Liver (tissue), 9 donors: ENCODE measurements around the gene SAMD4A. TPM values are rescaled to one million over a fixed set of nuclear protein-coding genes. Genes with fewer than 3 reads are reported as not detected.

Experiments used
- DNase-seq: peaks from one replicate; pipeline ENCODE4 v3.0.0-alpha.2; 2017; ENCODE audit warnings: low spot score
- H3K27ac ChIP-seq, 2 donors: one replicate each; pipeline ENCODE4 v1.7.0; 2013; ENCODE audit warnings: inconsistent platforms in 2 of 2, low read length in 2 of 2, control low read depth in 1 of 2, low read depth in 1 of 2, mild to moderate bottlenecking in 1 of 2
- H3K27me3 ChIP-seq, 4 donors: one replicate each; pipeline versions ENCODE4 v1.6.1 to v1.7.0; 2013; ENCODE audit warnings: low read length in 3 of 4, inconsistent platforms in 1 of 4, mild to moderate bottlenecking in 1 of 4, moderate library complexity in 1 of 4; ENCODE audit not compliant: control insufficient read depth in 4 of 4, insufficient read depth in 4 of 4
- H3K36me3 ChIP-seq, 4 donors: one replicate each; pipeline versions ENCODE4 v1.6.1 to v1.7.0; 2013; ENCODE audit warnings: low read length in 3 of 4, mild to moderate bottlenecking in 3 of 4, low read depth in 1 of 4, moderate library complexity in 1 of 4; ENCODE audit not compliant: control insufficient read depth in 4 of 4, insufficient read depth in 3 of 4
- H3K4me1 ChIP-seq, 4 donors: one replicate each; pipeline versions ENCODE4 v1.6.1 to v1.7.0; 2013; ENCODE audit warnings: low read length in 3 of 4, mild to moderate bottlenecking in 3 of 4, moderate library complexity in 1 of 4; ENCODE audit not compliant: control insufficient read depth in 4 of 4, insufficient read depth in 4 of 4
- H3K4me3 ChIP-seq, 3 donors: one replicate each; pipeline versions ENCODE4 v1.6.1 to v1.7.0; 2013; ENCODE audit warnings: low read length in 3 of 3, control low read depth in 1 of 3, low read depth in 1 of 3, mild to moderate bottlenecking in 1 of 3
- H3K9ac ChIP-seq, 2 donors: one replicate each; pipeline ENCODE4 v1.7.0; 2013; ENCODE audit warnings: low read length in 2 of 2, mild to moderate bottlenecking in 2 of 2, moderate library complexity in 2 of 2, control low read depth in 1 of 2, low read depth in 1 of 2
- H3K9me3 ChIP-seq, 4 donors: one replicate each; pipeline versions ENCODE4 v1.6.1 to v1.7.0; 2013; ENCODE audit warnings: low read length in 3 of 4; ENCODE audit not compliant: control insufficient read depth in 4 of 4
- EGR1 ChIP-seq, 2 donors: IDR thresholded peaks; 2 replicates each; pipeline ENCODE4 v1.6.1; 2016 to 2018; ENCODE audit warnings: antibody characterized with exemption in 2 of 2, low read depth in 2 of 2
- FOXA1 ChIP-seq: IDR thresholded peaks from 2 replicates; pipeline ENCODE4 v1.6.1; 2016; ENCODE audit warnings: antibody characterized with exemption
- FOXA2 ChIP-seq: IDR thresholded peaks from 2 replicates; pipeline ENCODE4 v1.6.1; 2016; ENCODE audit warnings: antibody characterized with exemption
- GABPA ChIP-seq, 2 donors: IDR thresholded peaks in 1 of 2; conservative IDR thresholded peaks in 1 of 2; 2 replicates each; pipeline ENCODE4 v1.6.1; 2016; ENCODE audit warnings: antibody characterized with exemption in 2 of 2, mild to moderate bottlenecking in 1 of 2, moderate library complexity in 1 of 2
- HNF4A ChIP-seq, 2 donors: conservative IDR thresholded peaks; 2 replicates each; pipeline ENCODE4 v1.6.1; 2016; ENCODE audit warnings: antibody characterized with exemption in 2 of 2, mild to moderate bottlenecking in 2 of 2
- HNF4G ChIP-seq: IDR thresholded peaks from 2 replicates; pipeline ENCODE4 v1.6.1; 2016; ENCODE audit warnings: antibody characterized with exemption
- JUND ChIP-seq, 2 donors: IDR thresholded peaks; 2 replicates each; pipeline ENCODE4 v1.6.1; 2016; ENCODE audit warnings: antibody characterized with exemption in 2 of 2
- NR2F2 ChIP-seq: IDR thresholded peaks from 2 replicates; pipeline ENCODE4 v1.6.1; 2016; ENCODE audit warnings: antibody characterized with exemption
- RAD21 ChIP-seq, 2 donors: IDR thresholded peaks; 2 replicates each; pipeline ENCODE4 v1.6.1; 2016; ENCODE audit warnings: antibody characterized with exemption in 2 of 2, mild to moderate bottlenecking in 2 of 2
- RXRA ChIP-seq, 2 donors: IDR thresholded peaks; 2 replicates each; pipeline ENCODE4 v1.6.1; 2017 to 2018; ENCODE audit warnings: antibody characterized with exemption in 2 of 2, mild to moderate bottlenecking in 1 of 2
- SP1 ChIP-seq: IDR thresholded peaks from 2 replicates; pipeline ENCODE4 v1.6.1; 2018; ENCODE audit warnings: antibody characterized with exemption, mild to moderate bottlenecking
- TAF1 ChIP-seq: conservative IDR thresholded peaks from 2 replicates; pipeline ENCODE4 v1.6.1; 2016; ENCODE audit warnings: antibody characterized with exemption, mild to moderate bottlenecking
- YY1 ChIP-seq: IDR thresholded peaks from 2 replicates; pipeline ENCODE4 v1.6.1; 2016; ENCODE audit warnings: antibody characterized with exemption, mild to moderate bottlenecking
- WGBS: extraction: QIAGEN DNeasy Blood & Tissue Kit; methylation state at CpG from one replicate; pipeline ENCODE4 v1.1.7; 2013; 5-methylcytosine and 5-hydroxymethylcytosine counted together
- polyA plus RNA-seq, 2 donors: library from polyadenylated mRNA; stranded (reverse) in 1 of 2; unstranded in 1 of 2; fragments of 200-250 nt in 1 of 2; fragments of >200 nt in 1 of 2; fragmentation: Nextera tagmentation in 1 of 2; extraction: Ambion mirVana in 1 of 2; gene quantifications; one replicate each; pipeline versions ENCODE4 v1.2.1 to v1.2.3, GENCODE V29; 2013 to 2015
- total RNA-seq, 2 donors: library from RNA; depleted of rRNA; stranded (reverse); fragments of >200 nt; gene quantifications; one replicate each; pipeline ENCODE4 v1.2.3, GENCODE V29; 2014
- TF ChIP-seq, protein P1 (sequence below): IDR thresholded peaks from 2 replicates; pipeline ENCODE4 v1.6.1; 2016; ENCODE audit warnings: antibody characterized with exemption
- TF ChIP-seq, protein P2 (sequence below): IDR thresholded peaks from 2 replicates; pipeline ENCODE4 v1.6.1; 2016; ENCODE audit warnings: antibody characterized with exemption, mild to moderate bottlenecking
- TF ChIP-seq, protein P3 (sequence below): IDR thresholded peaks from 2 replicates; pipeline ENCODE4 v1.6.1; 2016; ENCODE audit warnings: antibody characterized with exemption
- TF ChIP-seq, protein P4 (sequence below): fragments of 150-350 bp; IDR thresholded peaks from 2 replicates; pipeline ENCODE4 v1.5.1; 2017; ENCODE audit warnings: improper control_type of control experiment, low read depth, low read length; ENCODE audit not compliant: missing input control
- TF ChIP-seq, protein P5 (sequence below): IDR thresholded peaks from 2 replicates; pipeline ENCODE4 v1.6.1; 2016; ENCODE audit warnings: antibody characterized with exemption
- donor health status: healthy.
- donor health status: healthy.
- donor health status: healthy.
- donor health status: healthy.
- donor health status: healthy.

The SAMD4A gene
- total and polyA plus RNA-seq, 4 donors, result 4.3 to 17.8 (median 8.1) TPM

DNA sequence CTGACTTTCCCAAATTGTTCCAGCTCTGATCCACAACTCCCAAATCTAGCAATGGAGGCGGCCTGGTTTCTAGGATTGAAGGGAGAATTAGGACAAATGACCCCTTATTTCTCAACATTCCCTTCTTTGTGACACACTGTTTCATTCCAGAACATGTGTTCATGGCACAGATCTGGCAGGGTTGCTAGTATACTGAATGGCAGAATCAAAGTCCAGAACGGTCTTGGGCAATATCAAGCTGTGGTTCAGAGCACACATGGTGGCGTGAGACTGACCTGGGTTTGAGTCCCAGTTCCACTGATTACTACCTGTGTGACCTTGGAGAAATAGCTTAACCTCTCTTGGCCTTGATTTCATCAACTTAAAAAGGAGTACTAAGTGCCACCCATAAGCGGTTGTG, 152.5 kb downstream of the SAMD4A start:
- WGBS, result 38% methylated on average over 4 of the region's 4 CpGs
- peak overlapping the region; percentile 75 to 87 for H3K27ac ChIP-seq
- no peak overlapping the region for H3K4me3 ChIP-seq
- H3K9me3 ChIP-seq, result no peaks in the 10 kb centered on the region
- H3K27me3 ChIP-seq, result no peaks in the 10 kb centered on the region
- DNase-seq, result no peak
- peak; percentile 68 to 83 for TF ChIP-seq JUND (IDR thresholded peaks at IDR 0.05)
- TF ChIP-seq YY1, result peak; percentile 93
- TF ChIP-seq RAD21 (IDR thresholded peaks at IDR 0.05), result peak; percentile 37 to 63
- TF ChIP-seq, protein P1, sequence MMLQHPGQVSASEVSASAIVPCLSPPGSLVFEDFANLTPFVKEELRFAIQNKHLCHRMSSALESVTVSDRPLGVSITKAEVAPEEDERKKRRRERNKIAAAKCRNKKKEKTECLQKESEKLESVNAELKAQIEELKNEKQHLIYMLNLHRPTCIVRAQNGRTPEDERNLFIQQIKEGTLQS, result peak; percentile 69
- TF ChIP-seq, protein P2, sequence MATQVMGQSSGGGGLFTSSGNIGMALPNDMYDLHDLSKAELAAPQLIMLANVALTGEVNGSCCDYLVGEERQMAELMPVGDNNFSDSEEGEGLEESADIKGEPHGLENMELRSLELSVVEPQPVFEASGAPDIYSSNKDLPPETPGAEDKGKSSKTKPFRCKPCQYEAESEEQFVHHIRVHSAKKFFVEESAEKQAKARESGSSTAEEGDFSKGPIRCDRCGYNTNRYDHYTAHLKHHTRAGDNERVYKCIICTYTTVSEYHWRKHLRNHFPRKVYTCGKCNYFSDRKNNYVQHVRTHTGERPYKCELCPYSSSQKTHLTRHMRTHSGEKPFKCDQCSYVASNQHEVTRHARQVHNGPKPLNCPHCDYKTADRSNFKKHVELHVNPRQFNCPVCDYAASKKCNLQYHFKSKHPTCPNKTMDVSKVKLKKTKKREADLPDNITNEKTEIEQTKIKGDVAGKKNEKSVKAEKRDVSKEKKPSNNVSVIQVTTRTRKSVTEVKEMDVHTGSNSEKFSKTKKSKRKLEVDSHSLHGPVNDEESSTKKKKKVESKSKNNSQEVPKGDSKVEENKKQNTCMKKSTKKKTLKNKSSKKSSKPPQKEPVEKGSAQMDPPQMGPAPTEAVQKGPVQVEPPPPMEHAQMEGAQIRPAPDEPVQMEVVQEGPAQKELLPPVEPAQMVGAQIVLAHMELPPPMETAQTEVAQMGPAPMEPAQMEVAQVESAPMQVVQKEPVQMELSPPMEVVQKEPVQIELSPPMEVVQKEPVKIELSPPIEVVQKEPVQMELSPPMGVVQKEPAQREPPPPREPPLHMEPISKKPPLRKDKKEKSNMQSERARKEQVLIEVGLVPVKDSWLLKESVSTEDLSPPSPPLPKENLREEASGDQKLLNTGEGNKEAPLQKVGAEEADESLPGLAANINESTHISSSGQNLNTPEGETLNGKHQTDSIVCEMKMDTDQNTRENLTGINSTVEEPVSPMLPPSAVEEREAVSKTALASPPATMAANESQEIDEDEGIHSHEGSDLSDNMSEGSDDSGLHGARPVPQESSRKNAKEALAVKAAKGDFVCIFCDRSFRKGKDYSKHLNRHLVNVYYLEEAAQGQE, result peak; percentile 63
- no peak for TF ChIP-seq FOXA1
- TF ChIP-seq HNF4G, result peak; percentile 95
- TF ChIP-seq, protein P3, sequence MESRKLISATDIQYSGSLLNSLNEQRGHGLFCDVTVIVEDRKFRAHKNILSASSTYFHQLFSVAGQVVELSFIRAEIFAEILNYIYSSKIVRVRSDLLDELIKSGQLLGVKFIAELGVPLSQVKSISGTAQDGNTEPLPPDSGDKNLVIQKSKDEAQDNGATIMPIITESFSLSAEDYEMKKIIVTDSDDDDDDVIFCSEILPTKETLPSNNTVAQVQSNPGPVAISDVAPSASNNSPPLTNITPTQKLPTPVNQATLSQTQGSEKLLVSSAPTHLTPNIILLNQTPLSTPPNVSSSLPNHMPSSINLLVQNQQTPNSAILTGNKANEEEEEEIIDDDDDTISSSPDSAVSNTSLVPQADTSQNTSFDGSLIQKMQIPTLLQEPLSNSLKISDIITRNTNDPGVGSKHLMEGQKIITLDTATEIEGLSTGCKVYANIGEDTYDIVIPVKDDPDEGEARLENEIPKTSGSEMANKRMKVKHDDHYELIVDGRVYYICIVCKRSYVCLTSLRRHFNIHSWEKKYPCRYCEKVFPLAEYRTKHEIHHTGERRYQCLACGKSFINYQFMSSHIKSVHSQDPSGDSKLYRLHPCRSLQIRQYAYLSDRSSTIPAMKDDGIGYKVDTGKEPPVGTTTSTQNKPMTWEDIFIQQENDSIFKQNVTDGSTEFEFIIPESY, result peak; percentile 78
- no peak for TF ChIP-seq NR2F2
- peak; percentile 90 to 93 for TF ChIP-seq RXRA (IDR thresholded peaks at IDR 0.05)
- peak; percentile 92 for TF ChIP-seq SP1
- TF ChIP-seq, protein P4, sequence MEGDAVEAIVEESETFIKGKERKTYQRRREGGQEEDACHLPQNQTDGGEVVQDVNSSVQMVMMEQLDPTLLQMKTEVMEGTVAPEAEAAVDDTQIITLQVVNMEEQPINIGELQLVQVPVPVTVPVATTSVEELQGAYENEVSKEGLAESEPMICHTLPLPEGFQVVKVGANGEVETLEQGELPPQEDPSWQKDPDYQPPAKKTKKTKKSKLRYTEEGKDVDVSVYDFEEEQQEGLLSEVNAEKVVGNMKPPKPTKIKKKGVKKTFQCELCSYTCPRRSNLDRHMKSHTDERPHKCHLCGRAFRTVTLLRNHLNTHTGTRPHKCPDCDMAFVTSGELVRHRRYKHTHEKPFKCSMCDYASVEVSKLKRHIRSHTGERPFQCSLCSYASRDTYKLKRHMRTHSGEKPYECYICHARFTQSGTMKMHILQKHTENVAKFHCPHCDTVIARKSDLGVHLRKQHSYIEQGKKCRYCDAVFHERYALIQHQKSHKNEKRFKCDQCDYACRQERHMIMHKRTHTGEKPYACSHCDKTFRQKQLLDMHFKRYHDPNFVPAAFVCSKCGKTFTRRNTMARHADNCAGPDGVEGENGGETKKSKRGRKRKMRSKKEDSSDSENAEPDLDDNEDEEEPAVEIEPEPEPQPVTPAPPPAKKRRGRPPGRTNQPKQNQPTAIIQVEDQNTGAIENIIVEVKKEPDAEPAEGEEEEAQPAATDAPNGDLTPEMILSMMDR, result no peak
- TF ChIP-seq, protein P5, sequence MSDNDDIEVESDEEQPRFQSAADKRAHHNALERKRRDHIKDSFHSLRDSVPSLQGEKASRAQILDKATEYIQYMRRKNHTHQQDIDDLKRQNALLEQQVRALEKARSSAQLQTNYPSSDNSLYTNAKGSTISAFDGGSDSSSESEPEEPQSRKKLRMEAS, result peak; percentile 96
- no peak for TF ChIP-seq EGR1 (IDR thresholded peaks at IDR 0.05; ENCODE audit: low read depth in 2 of 2)
- TF ChIP-seq TAF1, result no peak
- TF ChIP-seq FOXA2, result peak; percentile 79
- TF ChIP-seq GABPA (IDR thresholded peaks at IDR 0.05 in 1 of 2, conservative IDR thresholded peaks at IDR 0.05 in 1 of 2), result no peak
- peak; percentile 98 to 99 for TF ChIP-seq HNF4A (conservative IDR thresholded peaks at IDR 0.05)
- no peak overlapping the region for H3K9ac ChIP-seq
- no peaks in the 10 kb centered on the region for H3K36me3 ChIP-seq
- H3K4me1 ChIP-seq, result peaks cover 9 to 45% (median 26%) of the 10 kb centered on the region in 4 donors
